Memory B cell (primary cell): ENCODE results near the gene ZMIZ1.
A peak's percentile ranks its signal among the peaks of the same experiment; 100 is the strongest.

ENCODE experiments used
- ATAC-seq: fragments of 150-1000 bp; cut with Tn5 transposase; 2 replicates; pipeline ENCODE4 v1.10.0; 2021; ENCODE audit warnings: low read depth, mild to moderate bottlenecking, moderate library complexity
- DNase-seq, 2 donors: peaks; one replicate each; pipeline ENCODE4 v3.0.0; 2022; ENCODE audit warnings: low spot score in 2 of 2
- H3K27ac Mint-ChIP-seq: one replicate; pipeline ENCODE4 v1.8.0; 2022; ENCODE audit warnings: mild to moderate bottlenecking, moderate library complexity, mixed read lengths
- H3K27me3 Mint-ChIP-seq: one replicate; pipeline ENCODE4 v1.8.0; 2022; ENCODE audit warnings: mixed read lengths
- H3K36me3 Mint-ChIP-seq: one replicate; pipeline ENCODE4 v1.8.0; 2022; ENCODE audit warnings: mild to moderate bottlenecking, mixed read lengths
- H3K4me1 Mint-ChIP-seq: one replicate; pipeline ENCODE4 v1.8.0; 2022; ENCODE audit warnings: mixed read lengths
- H3K4me3 Mint-ChIP-seq: one replicate; pipeline ENCODE4 v1.8.0; 2022; ENCODE audit warnings: mild to moderate bottlenecking, moderate library complexity, mixed read lengths
- H3K9me3 Mint-ChIP-seq: one replicate; pipeline ENCODE4 v1.8.0; 2022; ENCODE audit warnings: mixed read lengths

The ZMIZ1 gene

DNA sequence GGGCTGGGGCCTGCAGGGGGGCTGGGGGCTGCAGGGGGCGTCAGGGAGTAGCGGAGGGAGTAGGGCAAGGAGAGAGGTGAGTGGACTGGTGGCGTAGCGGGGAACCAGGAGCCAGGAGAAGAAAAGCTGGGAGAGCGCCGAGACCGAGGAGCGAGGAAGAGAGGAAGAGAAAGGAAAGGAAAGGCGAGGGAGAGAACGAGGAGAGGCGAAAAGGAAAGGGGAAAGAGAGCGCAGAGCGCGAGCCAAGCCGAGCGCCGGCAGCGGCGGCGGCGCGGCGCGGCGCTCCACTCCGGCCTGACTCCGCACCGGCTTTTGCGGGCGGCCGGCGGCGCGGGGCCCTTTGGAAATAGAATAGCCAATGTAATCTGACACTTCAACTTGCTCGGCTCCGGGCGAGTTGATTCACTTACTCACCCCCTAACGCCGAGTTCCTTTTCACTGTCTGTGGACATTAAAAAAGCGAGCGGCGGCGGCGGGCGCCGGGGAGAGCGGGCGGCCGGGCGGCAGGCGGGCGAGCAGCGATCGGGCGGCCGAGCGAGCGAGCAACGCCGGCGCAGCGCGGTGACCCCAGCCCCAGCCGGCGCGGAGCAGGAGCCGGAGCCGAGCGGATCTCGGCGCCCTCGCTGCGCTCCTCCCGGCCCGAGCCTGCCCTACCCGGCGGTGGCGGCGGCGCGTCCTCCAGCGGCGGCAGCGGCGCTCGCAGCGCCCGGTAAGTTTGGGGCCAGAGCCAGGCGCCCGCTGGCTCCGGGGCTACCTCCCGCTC is at the start of gene ZMIZ1:
ZMIZ1 (plus strand) TSS at position 405 of the 763 bp plus-strand sequence. CDS start 132,667 bp downstream, outside the sequence.
- peaks cover 12% of the 10 kb centered on the region for H3K27me3 Mint-ChIP-seq
- peaks cover 16% of the 10 kb centered on the region for H3K4me1 Mint-ChIP-seq
- H3K27ac Mint-ChIP-seq = peak within 1 kb of the TSS; percentile 78
- peak within 1 kb of the TSS; percentile 90 for H3K4me3 Mint-ChIP-seq
- no peaks in the 10 kb centered on the region for H3K9me3 Mint-ChIP-seq
- peak; percentile 72 to 82 for DNase-seq
- H3K36me3 Mint-ChIP-seq = no peaks in the 10 kb centered on the region
- ATAC-seq = peak; percentile 63

DNA sequence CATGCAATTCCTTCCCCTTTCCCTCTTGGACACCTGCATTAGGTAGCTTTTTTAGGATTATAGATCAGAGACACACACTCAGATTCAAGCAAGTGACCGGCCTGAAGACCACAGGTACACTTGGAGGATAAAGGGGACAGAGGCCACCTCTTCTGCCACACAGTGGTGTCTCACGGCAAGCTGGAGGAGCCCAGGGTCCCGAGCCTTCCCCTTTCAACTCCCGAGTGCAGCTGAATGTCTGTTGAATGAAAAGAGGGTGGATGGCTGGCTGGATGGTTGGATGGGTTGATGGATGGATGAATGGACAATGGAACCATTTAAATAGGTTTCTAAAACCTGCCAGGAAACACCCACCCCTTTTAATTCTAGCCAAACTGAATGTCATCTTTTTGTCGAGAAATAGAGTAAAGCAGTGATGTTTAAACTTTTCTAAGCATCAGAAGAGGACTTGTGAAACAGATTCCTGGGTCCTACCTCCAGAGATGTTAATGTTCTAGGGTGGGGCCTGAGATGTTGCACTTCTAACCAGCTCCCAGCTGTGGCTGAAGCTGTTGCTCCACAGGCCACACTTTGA is 49.2 kb upstream of the ZMIZ1 start:
- H3K4me3 Mint-ChIP-seq = no peak overlapping the region
- no peak for ATAC-seq
- H3K27me3 Mint-ChIP-seq = peaks cover 11% of the 10 kb centered on the region
- peaks cover 3% of the 10 kb centered on the region for H3K9me3 Mint-ChIP-seq
- peaks cover 4% of the 10 kb centered on the region for H3K36me3 Mint-ChIP-seq
- DNase-seq = no peak
- no peak overlapping the region for H3K27ac Mint-ChIP-seq
- peaks cover 10% of the 10 kb centered on the region for H3K4me1 Mint-ChIP-seq

DNA sequence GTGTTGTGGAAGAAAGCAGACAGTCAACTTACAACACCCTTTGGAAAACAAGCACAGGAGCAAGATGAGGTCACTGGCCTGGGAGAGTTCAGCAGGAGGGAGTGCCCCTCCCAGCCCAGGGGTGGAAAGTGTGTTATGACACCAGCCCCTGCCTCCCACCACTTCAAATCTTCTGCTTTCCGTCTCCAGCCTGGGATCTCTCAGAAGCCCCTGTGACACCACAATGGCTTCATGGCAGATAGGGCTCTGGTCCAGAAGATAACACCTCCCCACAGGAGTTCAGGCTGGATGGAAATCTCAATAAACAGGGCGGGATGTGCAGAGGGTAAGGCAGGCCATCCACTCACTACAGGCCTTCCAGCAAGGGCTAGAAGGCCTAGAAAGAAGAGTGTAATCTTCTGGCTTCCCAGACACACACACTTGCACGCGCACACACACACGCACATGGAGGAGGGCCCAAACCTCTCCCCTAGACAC is 48.7 kb upstream of the ZMIZ1 start:
- peaks cover 4% of the 10 kb centered on the region for H3K36me3 Mint-ChIP-seq
- peaks cover 9% of the 10 kb centered on the region for H3K27me3 Mint-ChIP-seq
- no peak overlapping the region for H3K27ac Mint-ChIP-seq
- DNase-seq (no peak), ATAC-seq (no peak)
- no peak overlapping the region for H3K4me3 Mint-ChIP-seq
- H3K9me3 Mint-ChIP-seq = peaks cover 3% of the 10 kb centered on the region
- H3K4me1 Mint-ChIP-seq = peaks cover 10% of the 10 kb centered on the region

GRCh38 chr10:79020605-79021004 is 48.2 kb upstream of the ZMIZ1 start:
- Mint-ChIP-seq H3K27me3 (peaks cover 10% of the 10 kb centered on the region), H3K36me3 (peaks cover 4% of the 10 kb centered on the region), H3K27ac (no peak overlapping the region), H3K9me3 (peaks cover 3% of the 10 kb centered on the region), H3K4me3 (no peak overlapping the region), H3K4me1 (peaks cover 11% of the 10 kb centered on the region)
- no peak for DNase-seq
- no peak for ATAC-seq

GRCh38 chr10:79021331-79021907 is 47.3 kb upstream of the ZMIZ1 start:
- Mint-ChIP-seq H3K36me3 (peaks cover 4% of the 10 kb centered on the region), H3K4me1 (peaks cover 17% of the 10 kb centered on the region), H3K27ac (no peak overlapping the region), H3K4me3 (no peak overlapping the region), H3K9me3 (peaks cover 3% of the 10 kb centered on the region), H3K27me3 (peaks cover 14% of the 10 kb centered on the region)
- DNase-seq (no peak), ATAC-seq (no peak)

DNA sequence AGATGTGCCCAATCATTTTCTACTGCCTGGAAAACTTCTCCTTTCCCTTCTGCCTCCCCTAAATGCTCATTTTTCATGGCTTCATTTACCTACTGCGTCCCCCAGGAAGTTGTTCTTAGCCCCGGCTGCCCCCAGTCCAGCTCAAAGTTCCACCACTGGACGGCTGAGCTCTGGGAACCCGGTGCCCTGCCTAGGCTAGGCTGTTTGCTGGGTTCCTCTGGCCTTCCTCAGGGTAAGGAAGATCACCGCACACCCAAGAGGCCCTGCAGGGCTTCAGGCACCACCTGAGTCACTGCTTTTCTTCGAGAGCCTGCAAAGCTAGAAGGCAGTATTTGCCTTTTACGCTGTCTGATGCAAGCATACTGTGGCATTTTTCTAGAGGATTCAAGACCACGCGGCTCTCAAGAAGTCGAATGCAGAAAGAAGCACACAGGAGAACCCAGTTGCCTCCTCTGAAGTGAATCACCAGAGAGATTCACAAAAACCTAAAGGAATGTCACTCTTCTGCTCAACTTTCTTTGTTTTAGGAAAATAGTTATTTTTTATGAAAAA is 46.7 kb upstream of the ZMIZ1 start:
- Mint-ChIP-seq H3K36me3 (peaks cover 4% of the 10 kb centered on the region), H3K27me3 (peaks cover 16% of the 10 kb centered on the region), H3K27ac (no peak overlapping the region), H3K4me1 (peaks cover 18% of the 10 kb centered on the region), H3K9me3 (peaks cover 3% of the 10 kb centered on the region), H3K4me3 (no peak overlapping the region)
- no peak for DNase-seq
- ATAC-seq = no peak

DNA sequence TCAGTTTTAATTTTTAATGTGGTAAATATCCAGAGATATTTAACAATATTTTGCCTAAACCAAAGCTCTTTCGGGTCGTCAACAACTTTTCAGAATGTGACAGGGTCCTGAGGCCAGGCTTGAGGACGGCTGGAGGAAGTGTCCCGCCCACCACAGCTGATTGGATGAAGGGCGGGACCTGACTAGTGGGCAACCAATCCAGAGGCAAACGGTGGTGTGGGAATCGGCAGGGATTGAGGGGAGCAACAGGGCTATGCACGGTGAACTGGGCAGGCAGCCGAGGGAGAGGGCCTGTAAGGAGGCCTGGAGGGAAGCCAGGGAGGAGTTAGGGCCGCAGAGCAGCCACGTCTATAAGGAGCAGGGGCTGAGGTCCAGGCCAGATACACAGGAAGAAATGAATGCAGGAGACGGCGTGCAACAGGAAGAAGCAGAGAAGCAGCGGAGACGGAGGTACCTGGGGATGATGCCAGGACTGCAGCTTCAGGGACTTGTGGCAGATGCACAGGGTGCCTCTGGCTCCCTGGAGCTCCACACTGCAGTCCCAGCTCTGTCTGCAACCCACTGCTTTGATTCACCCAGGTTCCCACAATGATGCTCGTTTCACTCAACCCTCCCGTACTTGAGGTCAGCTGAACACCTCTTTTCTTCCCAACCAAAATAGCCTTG is 46.1 kb upstream of the ZMIZ1 start:
- peaks cover 2% of the 10 kb centered on the region for H3K36me3 Mint-ChIP-seq
- no peak for DNase-seq
- peaks cover 3% of the 10 kb centered on the region for H3K9me3 Mint-ChIP-seq
- peak; percentile 38 for ATAC-seq
- peaks cover 15% of the 10 kb centered on the region for H3K27me3 Mint-ChIP-seq
- peak overlapping the region; percentile 86 for H3K4me3 Mint-ChIP-seq
- H3K4me1 Mint-ChIP-seq = peaks cover 21% of the 10 kb centered on the region
- H3K27ac Mint-ChIP-seq = no peak overlapping the region

- peaks cover 18% of the 10 kb centered on the region for H3K27me3 Mint-ChIP-seq
- peak overlapping the region; percentile 71 for H3K4me3 Mint-ChIP-seq
- H3K9me3 Mint-ChIP-seq = no peaks in the 10 kb centered on the region
- peaks cover 2% of the 10 kb centered on the region for H3K36me3 Mint-ChIP-seq
- ATAC-seq (peak; percentile 91), DNase-seq (no peak)
- H3K27ac Mint-ChIP-seq = no peak overlapping the region
- H3K4me1 Mint-ChIP-seq = peaks cover 21% of the 10 kb centered on the region
Observed at GRCh38 chr10:79023240-79024162, 45.3 kb upstream of the ZMIZ1 start.

GRCh38 chr10:79024296-79024695 is 44.5 kb upstream of the ZMIZ1 start:
- H3K4me1 Mint-ChIP-seq = peaks cover 21% of the 10 kb centered on the region
- H3K27me3 Mint-ChIP-seq = peaks cover 17% of the 10 kb centered on the region
- DNase-seq (no peak), ATAC-seq (no peak)
- H3K9me3 Mint-ChIP-seq = no peaks in the 10 kb centered on the region
- no peaks in the 10 kb centered on the region for H3K36me3 Mint-ChIP-seq
- H3K27ac Mint-ChIP-seq = no peak overlapping the region
- H3K4me3 Mint-ChIP-seq = no peak overlapping the region

DNA sequence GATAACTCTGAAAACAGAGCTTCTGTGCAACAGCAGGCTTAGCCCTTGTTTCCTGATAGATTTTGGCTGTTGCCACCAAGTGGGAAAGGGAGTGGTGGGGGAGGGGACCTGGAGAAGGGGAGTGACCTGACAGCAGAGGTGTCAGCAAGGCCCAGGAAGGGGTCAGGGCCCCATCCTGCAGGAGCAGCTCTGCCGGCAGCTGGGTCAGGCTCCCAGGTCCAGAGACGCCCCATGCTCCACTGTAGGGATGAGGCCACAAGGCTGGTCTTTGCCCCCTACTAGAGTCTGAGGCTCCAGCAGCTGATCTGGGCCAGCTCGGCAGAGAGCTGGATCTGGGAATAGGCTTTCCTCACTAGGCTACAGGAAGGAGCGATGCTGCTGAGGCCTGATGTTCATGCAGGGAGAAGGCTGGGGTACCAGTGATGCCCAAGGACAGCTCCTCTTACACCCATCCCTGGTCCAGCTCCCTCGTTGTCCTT is 44.0 kb upstream of the ZMIZ1 start:
- H3K4me1 Mint-ChIP-seq = peaks cover 21% of the 10 kb centered on the region
- H3K36me3 Mint-ChIP-seq = no peaks in the 10 kb centered on the region
- no peak for ATAC-seq

GRCh38 chr10:79025199-79025832 is 43.5 kb upstream of the ZMIZ1 start:
- DNase-seq (no peak), ATAC-seq (no peak)
- H3K27me3 Mint-ChIP-seq = peaks cover 23% of the 10 kb centered on the region
- no peak overlapping the region for H3K27ac Mint-ChIP-seq
- H3K4me1 Mint-ChIP-seq = peaks cover 21% of the 10 kb centered on the region
- no peak overlapping the region for H3K4me3 Mint-ChIP-seq
- H3K9me3 Mint-ChIP-seq = no peaks in the 10 kb centered on the region
- H3K36me3 Mint-ChIP-seq = no peaks in the 10 kb centered on the region

More for the DNA sequence above, 44.0 kb upstream of the ZMIZ1 start:
- no peak overlapping the region for H3K4me3 Mint-ChIP-seq
- H3K27ac Mint-ChIP-seq = no peak overlapping the region
- DNase-seq = no peak
- no peaks in the 10 kb centered on the region for H3K9me3 Mint-ChIP-seq
- peaks cover 20% of the 10 kb centered on the region for H3K27me3 Mint-ChIP-seq

GRCh38 chr10:79026341-79026761 is 42.4 kb upstream of the ZMIZ1 start:
- Mint-ChIP-seq H3K27ac (no peak overlapping the region), H3K36me3 (no peaks in the 10 kb centered on the region), H3K27me3 (peaks cover 25% of the 10 kb centered on the region), H3K4me3 (no peak overlapping the region), H3K4me1 (peaks cover 21% of the 10 kb centered on the region), H3K9me3 (no peaks in the 10 kb centered on the region)
- ATAC-seq (no peak), DNase-seq (no peak)
